ENCODE results near the gene PRRT3.
A peak's percentile ranks its signal among the peaks of the same experiment; 100 is the strongest.

The PRRT3 gene

GRCh38 chr3:9951962-9952805 lies at the start of gene PRRT3:
TSS of gene PRRT3 (minus strand) at chr3:9952408. CDS start at chr3:9950115, 2,293 bp downstream.
- DNase-seq (ENCODE audit: low read depth), result peak; percentile 33

GRCh38 chr3:10000686-10001085 lies 48.5 kb upstream of the PRRT3 start:
- DNase-seq (ENCODE audit: low read depth), result no peak

- no peak for DNase-seq (ENCODE audit: low read depth)
Observed at GRCh38 chr3:9994086-9994844, 42.1 kb upstream of the PRRT3 start.

DNA sequence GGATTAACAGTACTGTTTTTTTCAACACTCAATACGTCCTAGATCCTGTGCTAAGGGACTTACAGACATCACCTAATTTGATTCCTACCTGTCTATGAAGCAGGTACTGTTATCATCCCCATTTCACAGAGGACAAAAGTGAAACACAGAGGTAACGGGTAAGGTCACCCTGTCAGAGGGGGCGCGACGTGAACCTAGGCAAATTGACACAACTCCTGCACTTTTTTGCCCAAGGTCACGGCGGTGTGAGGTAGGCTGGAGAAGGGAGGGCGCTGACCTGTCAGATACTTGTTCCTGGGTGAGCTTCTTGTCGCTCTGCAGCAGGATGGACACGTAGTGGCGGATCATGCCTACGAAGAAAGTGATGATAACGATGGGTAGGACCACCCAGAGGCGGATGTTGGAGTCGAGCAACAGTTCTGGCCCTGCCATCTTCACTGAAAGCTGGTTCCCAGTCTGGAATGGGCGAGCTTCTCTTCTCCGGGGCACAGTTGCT lies 34.1 kb upstream of the PRRT3 start:
- DNase-seq (ENCODE audit: low read depth), result no peak

DNA sequence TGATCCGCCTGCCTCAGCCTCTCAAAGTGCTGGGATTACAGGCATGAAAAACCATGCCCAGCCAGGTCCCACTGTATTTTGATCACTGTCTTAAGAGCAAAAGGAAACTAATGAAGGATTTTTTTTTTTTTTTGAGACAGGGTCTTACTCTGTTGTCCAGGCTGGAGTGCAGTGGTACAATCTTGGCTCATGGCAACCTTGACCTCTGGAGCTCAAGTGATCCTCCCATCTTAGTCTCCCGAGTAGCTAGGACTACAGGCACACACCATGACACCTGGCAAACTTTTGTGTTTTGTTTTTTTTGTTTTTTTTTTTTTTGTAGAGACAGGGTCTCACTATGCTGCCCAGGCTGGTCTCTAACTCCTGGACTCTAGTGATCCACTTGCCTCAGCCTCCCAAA lies 28.0 kb upstream of the PRRT3 start:
- DNase-seq (ENCODE audit: low read depth), result no peak

- DNase-seq (ENCODE audit: low read depth), result no peak
Observed at GRCh38 chr3:9978710-9979305, 26.6 kb upstream of the PRRT3 start.

- no peak for DNase-seq (ENCODE audit: low read depth)
Observed at GRCh38 chr3:9976721-9977709, 24.8 kb upstream of the PRRT3 start.

GRCh38 chr3:9970020-9970652 lies 17.9 kb upstream of the PRRT3 start:
- no peak for DNase-seq (ENCODE audit: low read depth)

DNA sequence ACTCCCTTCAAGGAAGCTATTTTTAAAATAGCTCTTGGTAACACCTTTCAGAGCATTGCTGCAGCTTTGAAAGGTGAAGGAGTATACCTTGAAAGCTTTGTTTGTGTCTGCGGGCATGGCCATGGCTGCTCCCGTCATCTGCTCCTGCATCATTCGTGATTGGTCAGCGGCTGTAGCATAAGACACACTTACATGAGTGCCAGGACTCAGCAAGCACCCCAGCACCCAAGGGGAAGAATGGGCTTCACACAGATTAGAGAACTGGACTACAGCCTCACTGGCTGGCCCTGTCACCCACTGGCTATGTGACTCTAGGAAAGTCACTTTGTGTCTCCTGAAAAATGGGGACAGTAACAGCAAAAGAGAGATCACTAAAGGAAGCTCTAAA lies 17.4 kb upstream of the PRRT3 start:
- no peak for DNase-seq (ENCODE audit: low read depth)

DNA sequence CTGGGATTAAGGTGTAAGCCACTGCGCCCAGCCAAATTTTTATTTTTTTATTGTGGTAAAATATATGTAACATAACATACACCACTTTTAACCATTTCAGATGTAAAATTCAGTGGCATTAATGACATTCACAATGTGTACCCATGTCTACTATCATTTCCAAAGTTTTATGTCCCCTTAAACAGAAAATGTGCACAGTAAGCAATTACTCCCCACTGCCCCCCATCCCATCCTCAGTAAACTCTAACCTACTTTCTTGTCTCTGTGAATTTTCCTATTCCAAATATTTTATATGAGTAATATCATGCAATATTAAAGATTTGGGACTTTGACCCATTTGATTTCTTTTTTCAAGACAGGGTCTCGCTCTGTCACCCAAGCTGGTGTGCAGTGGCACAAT lies 14.6 kb upstream of the PRRT3 start:
- no peak for DNase-seq (ENCODE audit: low read depth)

GRCh38 chr3:9965200-9965875 lies 13.1 kb upstream of the PRRT3 start:
- DNase-seq (ENCODE audit: low read depth), result no peak

- no peak for DNase-seq (ENCODE audit: low read depth)
Observed at GRCh38 chr3:9957214-9957613, 5.0 kb upstream of the PRRT3 start.

DNA sequence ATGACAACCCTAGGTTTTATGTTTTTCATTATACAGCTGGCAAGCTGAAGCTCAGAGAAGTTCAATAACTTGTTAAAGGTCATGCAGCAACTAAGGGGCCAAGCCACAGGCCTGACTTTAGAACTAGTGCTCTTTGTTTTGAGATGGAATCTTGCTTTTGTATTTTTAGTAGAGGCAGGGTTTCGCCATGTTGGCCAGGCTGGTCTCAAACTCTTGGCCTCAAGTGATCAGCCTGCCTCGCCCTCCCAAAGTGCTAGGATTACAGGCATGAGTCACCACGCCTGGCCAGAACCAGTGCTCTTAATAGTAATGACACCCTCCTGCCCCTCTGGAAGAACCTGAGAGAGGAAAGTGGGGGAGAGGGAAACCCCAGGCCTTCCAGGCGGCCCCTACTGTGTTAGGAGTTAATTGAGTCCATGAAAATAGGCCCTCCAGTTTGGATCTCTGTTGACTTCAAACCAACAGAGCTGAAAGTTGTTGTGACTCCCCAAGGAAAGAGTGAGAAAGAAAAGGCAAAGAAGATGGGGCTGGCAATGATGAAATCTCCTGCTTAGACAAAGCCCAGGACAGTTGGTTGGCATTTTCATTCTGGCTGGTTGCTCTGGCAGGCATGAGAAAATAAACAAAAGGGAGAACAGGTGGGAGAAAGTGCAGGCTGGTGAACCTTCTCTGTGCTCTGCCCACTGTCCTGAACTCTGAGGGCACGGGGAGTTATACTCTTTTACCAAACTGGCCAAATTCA lies 3.6 kb upstream of the PRRT3 start:
- no peak for DNase-seq (ENCODE audit: low read depth)

DNA sequence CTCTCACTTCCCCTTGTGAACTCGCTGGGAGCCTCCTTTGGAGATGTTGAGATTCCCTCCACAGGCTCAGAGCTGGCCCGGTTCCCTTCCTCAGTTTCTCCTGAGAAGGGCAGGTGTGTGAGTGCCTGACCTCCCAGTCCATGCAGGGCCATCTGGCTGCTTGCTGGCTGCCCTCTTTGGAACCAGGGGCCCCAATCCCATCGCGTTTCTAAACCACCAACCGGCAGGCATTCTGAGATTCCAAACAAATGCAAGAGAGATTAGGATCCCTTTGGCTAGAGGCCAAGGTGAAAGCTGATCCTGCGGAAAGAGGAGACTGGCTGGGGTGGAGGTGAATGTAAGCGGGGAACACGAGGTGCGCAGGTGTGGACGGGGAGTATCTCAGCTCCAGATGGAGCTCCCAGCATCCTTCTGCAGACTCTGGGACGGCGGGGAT lies 2.9 kb upstream of the PRRT3 start:
- DNase-seq (ENCODE audit: low read depth), result no peak

DNA sequence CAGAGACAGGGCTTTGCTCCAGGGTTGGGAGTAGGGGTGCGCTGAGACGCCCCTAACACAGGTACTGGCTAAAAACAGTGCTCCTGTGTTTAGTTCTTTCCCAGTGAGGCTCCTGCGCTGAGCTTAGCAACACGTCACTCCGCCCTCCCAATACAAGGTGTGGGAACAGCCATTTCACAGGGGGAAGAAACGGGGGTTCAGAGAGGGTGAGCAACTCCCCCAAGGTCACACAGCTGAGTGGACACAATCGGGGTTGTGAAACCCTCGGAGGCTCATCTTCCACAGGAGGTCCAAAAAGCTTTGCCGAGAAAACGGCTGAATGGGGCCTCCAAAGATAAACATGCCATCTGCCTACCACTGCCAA lies 628 bp downstream of the PRRT3 start:
- no peak for DNase-seq (ENCODE audit: low read depth)

GRCh38 chr3:9951126-9951525 lies 1.1 kb downstream of the PRRT3 start:
- no peak for DNase-seq (ENCODE audit: low read depth)

DNA sequence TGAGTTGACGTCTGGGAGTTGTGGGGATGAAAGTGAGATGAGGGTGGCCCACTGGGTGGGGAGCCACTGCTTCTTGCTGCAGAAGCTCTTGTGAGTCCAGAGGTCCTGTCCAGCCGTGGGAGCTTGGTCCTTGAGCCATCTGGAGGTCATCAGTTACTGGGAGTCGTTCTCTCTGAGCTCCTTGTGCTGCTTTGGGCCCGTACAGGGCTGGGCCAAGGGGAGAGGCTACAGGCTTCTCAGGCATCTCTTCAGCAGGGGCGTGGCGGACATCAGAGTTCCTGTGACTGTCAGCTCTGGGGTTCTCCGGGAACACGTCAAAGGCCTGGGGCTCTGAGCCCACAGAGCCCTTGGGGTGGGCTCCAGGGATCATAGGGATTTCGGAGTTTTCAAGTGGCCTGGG lies 2.6 kb downstream of the PRRT3 start:
- DNase-seq (ENCODE audit: low read depth), result no peak

- DNase-seq (ENCODE audit: low read depth), result no peak
Observed at GRCh38 chr3:9949115-9949514, 3.1 kb downstream of the PRRT3 start.

DNA sequence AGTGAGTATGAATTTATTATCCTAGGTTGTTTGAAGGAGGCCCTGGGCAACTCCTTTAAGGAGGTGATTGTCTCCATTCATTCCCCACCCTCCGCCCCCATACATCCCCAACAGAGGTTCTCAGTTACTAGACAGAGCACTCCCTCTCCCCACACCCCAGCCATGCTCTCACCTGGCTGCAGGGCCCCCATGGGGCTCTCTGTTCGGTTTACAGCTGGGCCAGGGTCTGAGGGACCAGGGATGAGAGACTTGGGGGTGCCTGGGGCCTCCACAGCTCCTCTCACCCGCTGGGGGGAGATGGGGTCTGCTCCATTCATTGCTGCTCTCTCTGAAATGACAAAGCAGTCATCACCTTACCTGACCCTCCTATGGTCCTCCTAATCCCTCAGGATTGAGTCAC lies 3.6 kb downstream of the PRRT3 start:
- DNase-seq (ENCODE audit: low read depth), result no peak
